ENCODE data around the gene PIGW.
"Not testable (repeated sequence)": the region's sequence is repeated elsewhere in the genome, so short reads cannot be mapped to it uniquely, and the experiment has no call there.

The PIGW gene

GRCh38 chr17:36508439-36508838 lies 26.3 kb upstream of the PIGW start:
- not testable (repeated sequence) for DNase-seq

DNA sequence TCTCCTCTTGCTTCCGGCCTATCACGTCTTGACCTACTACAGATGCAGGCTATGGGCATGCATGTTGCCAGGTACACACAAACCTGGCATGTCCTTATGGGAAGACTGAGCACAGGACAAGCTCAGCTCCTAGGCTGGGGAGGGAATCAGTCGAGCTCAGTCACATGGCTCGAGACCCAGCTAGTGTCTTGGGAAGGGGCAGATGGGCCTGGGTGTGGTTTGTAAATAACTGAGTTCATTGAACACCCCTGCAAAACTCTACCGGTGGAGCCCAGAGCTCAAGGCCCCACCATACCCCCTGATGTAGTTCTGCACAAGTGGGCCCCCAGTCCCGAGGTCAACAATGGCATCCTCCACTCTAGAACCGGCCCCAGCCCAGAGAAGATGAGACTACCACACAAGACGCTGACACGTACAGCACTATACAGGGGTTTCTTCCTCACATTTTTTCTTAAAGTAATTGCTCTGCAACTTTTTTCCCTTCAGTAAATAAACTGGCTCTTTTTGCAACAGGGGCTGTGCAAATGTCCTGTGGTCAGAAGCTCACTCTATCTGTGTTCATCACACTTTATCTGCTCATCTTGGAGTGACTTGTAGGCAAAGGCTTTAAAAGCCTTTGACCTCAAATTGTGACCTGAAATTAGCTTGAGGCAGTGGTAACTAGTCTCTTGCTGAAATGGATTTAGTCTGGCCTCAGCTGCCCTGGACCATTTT lies 25.4 kb upstream of the PIGW start:
- no peak for DNase-seq

- no peak for DNase-seq
Measured at GRCh38 chr17:36510636-36511035, 24.2 kb upstream of the PIGW start.

DNA sequence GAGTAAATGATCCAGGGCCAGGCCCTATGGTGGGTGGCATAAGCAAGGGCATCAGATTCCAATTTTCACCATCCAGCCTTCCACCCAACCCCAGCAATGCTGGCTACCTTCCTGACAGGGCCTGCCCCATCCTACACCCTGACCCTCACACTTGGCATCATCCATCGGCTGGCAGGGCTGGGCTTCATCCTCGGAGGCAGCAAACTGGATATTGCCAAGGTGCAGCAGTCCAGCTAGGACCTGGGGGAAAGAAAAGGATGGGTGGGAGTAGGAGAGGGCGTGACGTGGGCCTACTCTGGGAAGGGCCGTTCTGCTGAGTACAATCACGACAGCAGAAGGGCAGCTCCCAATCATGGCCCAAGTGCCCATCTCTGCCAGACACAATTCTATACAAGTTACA lies 23.6 kb upstream of the PIGW start:
- no peak for DNase-seq

GRCh38 chr17:36512641-36513040 lies 22.1 kb upstream of the PIGW start:
- no peak for DNase-seq

- DNase-seq, result no peak
Measured at GRCh38 chr17:36514856-36515255, 19.9 kb upstream of the PIGW start.

DNA sequence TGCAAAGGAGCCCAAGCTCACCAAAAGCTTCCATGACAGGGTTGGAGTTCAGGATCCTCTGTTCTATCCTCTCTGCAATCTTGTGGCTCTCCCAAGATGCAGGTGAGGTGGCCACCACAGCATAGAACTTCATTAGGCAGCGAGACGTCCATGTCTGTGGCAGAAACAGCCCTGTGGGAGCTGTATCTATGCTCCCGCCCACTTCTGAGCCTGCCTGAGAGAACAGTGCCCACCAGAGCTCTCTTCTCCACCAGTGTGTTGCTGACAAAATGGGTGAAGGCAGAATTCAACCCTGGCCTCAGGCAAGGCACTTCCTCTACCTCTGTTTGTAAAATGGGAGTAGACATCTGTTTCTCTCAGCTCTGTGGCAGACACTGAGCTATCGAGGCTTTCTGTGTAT lies 18.9 kb upstream of the PIGW start:
- DNase-seq, result no peak

GRCh38 chr17:36523113-36523512 lies 11.7 kb upstream of the PIGW start:
- no peak for DNase-seq

- DNase-seq, result no peak
Measured at GRCh38 chr17:36524428-36524876, 10.3 kb upstream of the PIGW start.

DNA sequence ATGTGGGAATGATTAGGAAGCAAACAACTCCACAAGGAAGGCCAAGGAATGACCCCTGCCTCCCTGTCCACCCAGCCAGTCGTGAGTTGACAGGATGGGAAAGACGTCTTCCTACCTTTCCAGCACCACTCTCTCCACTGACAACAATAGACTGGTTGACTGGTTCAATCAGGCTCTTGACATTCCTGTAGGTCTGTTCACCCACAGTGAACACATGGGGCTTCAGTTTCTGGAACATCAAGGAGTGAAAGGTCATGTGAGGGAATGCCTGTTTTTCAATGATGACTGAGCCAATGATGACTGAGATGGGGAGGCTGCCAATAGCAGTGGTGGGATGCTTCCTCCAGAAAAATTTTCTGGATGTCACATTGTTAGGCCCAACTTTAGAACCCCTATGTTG lies 9.7 kb upstream of the PIGW start:
- DNase-seq, result no peak

DNA sequence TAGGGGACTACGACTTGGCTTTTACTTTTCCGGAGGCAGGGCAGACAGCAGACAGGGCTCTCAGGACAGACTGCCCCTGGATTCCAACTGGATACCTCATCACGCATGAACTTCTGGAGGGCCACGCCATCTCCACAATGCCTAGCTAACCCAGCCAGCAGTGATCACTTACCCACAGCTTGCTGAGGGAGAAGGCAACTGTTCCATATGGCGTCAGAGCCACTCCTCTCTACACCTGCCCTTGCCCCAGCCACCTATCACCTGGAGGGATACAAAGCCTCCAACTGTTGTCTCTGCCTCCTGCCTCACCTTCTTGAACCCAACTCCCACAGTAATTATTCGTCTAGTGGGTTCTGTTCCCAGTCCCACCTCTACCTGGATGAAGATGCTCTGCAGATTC lies 8.9 kb upstream of the PIGW start:
- no peak for DNase-seq

DNA sequence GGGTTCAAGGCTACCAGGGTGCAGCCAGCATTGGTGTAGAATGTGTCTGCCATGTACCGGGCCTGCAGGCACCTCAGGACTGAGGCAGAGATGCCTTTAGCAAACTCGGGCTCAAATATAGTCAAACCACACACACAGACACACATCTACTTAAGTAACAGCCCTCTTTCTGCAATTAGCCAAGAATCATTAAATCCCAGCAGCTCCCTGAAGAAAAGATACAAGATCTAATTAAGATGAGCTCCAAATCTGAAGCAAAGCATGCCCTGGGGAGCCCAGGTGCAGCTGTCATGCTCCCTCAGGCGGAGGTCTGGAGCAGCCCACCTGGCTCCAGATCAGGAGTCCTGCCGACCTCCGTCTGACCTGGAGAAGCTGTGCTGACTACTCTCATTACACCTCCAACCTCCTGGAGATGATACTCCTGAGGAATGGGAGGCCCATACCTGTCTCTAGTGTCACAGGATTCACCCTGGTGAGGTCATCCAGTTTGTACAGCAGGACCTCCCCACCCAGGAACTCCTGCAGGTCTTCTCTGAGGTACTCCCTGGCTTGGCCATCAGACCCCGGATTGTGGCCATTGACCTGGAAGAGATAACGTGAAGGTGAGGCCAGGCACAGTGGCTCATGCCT lies 7.1 kb upstream of the PIGW start:
- no peak for DNase-seq

- no peak for DNase-seq
Measured at GRCh38 chr17:36529121-36529520, 5.7 kb upstream of the PIGW start.

GRCh38 chr17:36532435-36532975 lies 2.3 kb upstream of the PIGW start:
- no peak for DNase-seq

DNA sequence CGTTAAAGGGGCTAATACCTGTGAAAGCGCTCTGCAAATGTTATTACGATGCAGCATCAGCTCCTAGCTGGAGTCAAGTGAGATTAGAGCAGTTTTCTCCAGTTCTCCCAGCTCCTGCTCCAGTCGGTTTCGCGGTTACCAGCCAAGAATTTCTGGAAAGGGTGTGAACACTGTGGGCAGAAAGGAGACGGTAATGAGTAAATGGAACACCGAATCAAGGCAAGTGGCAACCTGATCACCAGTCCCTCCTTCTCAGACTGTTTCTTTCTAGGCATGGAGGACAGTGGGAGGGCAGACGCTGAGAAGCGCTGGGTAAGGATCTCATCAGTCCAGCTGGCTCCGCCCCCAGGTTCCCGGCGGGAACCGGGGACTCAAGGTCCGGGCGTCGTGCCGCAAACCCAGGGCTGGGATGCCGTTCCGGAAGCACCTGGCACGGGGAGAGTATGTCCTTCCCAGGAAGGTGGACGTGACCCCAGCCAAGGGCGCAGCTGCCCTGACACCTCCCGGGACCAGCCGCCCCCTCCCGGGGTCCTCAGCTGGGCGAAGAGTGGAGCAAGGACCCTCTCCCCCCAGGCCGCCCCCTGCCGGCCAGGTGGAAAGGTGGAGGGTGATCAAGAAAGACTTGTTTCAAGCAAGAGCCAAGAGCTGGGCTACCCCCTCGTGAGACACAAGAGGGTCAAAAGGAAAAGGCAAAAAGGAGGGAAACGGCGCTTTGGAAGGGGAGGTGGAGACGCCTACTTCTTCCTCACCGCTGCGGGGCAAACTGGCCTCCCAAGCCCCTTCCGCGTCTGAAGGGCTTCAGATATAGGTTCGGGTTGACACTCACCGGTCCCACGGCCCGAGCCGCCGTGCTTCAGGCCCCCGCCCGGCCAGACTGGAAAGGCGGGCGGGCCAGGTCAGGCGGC lies 600 bp upstream of the PIGW start:
- DNase-seq, result peak; percentile 56

DNA sequence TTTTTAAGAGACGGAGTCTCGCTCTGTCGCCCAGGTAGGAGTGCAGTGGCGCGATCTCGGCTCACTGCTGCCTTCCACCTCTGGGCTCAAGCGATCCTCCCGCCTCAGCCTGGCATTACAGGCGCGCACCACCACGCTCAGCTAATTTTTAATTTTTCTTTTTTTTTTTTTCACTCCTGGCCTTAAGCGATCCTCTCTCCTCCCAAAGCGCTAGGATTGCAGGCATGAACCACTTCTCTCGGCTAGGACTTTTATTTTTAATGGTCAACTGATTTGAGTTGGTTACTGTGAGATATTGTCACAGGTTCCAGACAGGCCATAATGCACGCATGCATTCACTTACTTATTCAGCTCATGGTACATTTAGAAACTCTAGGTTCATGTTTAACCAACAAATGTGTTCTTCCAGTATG lies 888 bp downstream of the PIGW start:
- DNase-seq, result no peak

GRCh38 chr17:36540696-36541095 lies 5.9 kb downstream of the PIGW start:
- no peak for DNase-seq

DNA sequence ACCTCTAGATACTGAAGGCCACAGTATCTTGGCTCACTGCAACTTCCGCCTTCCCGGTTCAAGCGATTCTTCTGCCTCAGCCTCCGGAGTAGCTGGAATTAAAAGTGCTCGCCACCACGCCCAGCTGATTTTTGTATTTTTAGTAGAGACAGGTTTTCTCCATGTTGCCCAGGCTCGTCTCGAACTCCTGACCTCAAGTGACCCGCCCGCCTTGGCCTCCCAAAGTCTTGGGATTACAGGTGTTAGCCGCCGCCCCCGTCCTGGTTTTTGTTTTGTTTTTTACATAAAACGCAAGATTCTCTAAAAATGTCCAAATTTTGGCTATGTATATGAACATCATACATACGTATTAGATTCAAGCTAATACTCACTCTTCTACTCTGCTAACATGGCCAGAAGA lies 8.0 kb downstream of the PIGW start:
- DNase-seq, result no peak

GRCh38 chr17:36544044-36544306 lies 9.2 kb downstream of the PIGW start:
- DNase-seq, result no peak

GRCh38 chr17:36544307-36545076 lies 9.7 kb downstream of the PIGW start, which contains the start of gene GGNBP2:
TSS of gene GGNBP2 (plus strand) at chr17:36544919. CDS start at chr17:36545725, 806 bp downstream.
- peak; percentile 72 for DNase-seq

GRCh38 chr17:36545077-36545464 lies 10.3 kb downstream of the PIGW start:
- no peak for DNase-seq

GRCh38 chr17:36545465-36546417 lies 11.0 kb downstream of the PIGW start:
- DNase-seq, result peak; percentile 79

Measured in NCI-H1048 (cell line).